Liver (tissue), 9 donors: Measurements from ENCODE around the gene BCR. TPM values are rescaled to one million over a fixed set of nuclear protein-coding genes. Genes with fewer than 3 reads are reported as not detected.

Source experiments
- DNase-seq: peaks from one replicate; pipeline ENCODE4 v3.0.0-alpha.2; 2017; ENCODE audit warnings: low spot score
- H3K27ac ChIP-seq, 2 donors: one replicate each; pipeline ENCODE4 v1.7.0; 2013; ENCODE audit warnings: inconsistent platforms in 2 of 2, low read length in 2 of 2, control low read depth in 1 of 2, low read depth in 1 of 2, mild to moderate bottlenecking in 1 of 2
- H3K27me3 ChIP-seq, 4 donors: one replicate each; pipeline versions ENCODE4 v1.6.1 to v1.7.0; 2013; ENCODE audit warnings: low read length in 3 of 4, inconsistent platforms in 1 of 4, mild to moderate bottlenecking in 1 of 4, moderate library complexity in 1 of 4; ENCODE audit not compliant: control insufficient read depth in 4 of 4, insufficient read depth in 4 of 4
- H3K36me3 ChIP-seq, 4 donors: one replicate each; pipeline versions ENCODE4 v1.6.1 to v1.7.0; 2013; ENCODE audit warnings: low read length in 3 of 4, mild to moderate bottlenecking in 3 of 4, low read depth in 1 of 4, moderate library complexity in 1 of 4; ENCODE audit not compliant: control insufficient read depth in 4 of 4, insufficient read depth in 3 of 4
- H3K4me1 ChIP-seq, 4 donors: one replicate each; pipeline versions ENCODE4 v1.6.1 to v1.7.0; 2013; ENCODE audit warnings: low read length in 3 of 4, mild to moderate bottlenecking in 3 of 4, moderate library complexity in 1 of 4; ENCODE audit not compliant: control insufficient read depth in 4 of 4, insufficient read depth in 4 of 4
- H3K4me3 ChIP-seq, 3 donors: one replicate each; pipeline versions ENCODE4 v1.6.1 to v1.7.0; 2013; ENCODE audit warnings: low read length in 3 of 3, control low read depth in 1 of 3, low read depth in 1 of 3, mild to moderate bottlenecking in 1 of 3
- H3K9ac ChIP-seq, 2 donors: one replicate each; pipeline ENCODE4 v1.7.0; 2013; ENCODE audit warnings: low read length in 2 of 2, mild to moderate bottlenecking in 2 of 2, moderate library complexity in 2 of 2, control low read depth in 1 of 2, low read depth in 1 of 2
- H3K9me3 ChIP-seq, 4 donors: one replicate each; pipeline versions ENCODE4 v1.6.1 to v1.7.0; 2013; ENCODE audit warnings: low read length in 3 of 4; ENCODE audit not compliant: control insufficient read depth in 4 of 4
- ATF3 ChIP-seq: IDR thresholded peaks from 2 replicates; pipeline ENCODE4 v1.6.1; 2016; ENCODE audit warnings: antibody characterized with exemption
- CTCF ChIP-seq: fragments of 150-350 bp; IDR thresholded peaks from 2 replicates; pipeline ENCODE4 v1.5.1; 2017; ENCODE audit warnings: improper control_type of control experiment, low read depth, low read length; ENCODE audit not compliant: missing input control
- EGR1 ChIP-seq, 2 donors: IDR thresholded peaks; 2 replicates each; pipeline ENCODE4 v1.6.1; 2016 to 2018; ENCODE audit warnings: antibody characterized with exemption in 2 of 2, low read depth in 2 of 2
- FOXA1 ChIP-seq: IDR thresholded peaks from 2 replicates; pipeline ENCODE4 v1.6.1; 2016; ENCODE audit warnings: antibody characterized with exemption
- FOXA2 ChIP-seq: IDR thresholded peaks from 2 replicates; pipeline ENCODE4 v1.6.1; 2016; ENCODE audit warnings: antibody characterized with exemption
- HNF4A ChIP-seq, 2 donors: conservative IDR thresholded peaks; 2 replicates each; pipeline ENCODE4 v1.6.1; 2016; ENCODE audit warnings: antibody characterized with exemption in 2 of 2, mild to moderate bottlenecking in 2 of 2
- HNF4G ChIP-seq: IDR thresholded peaks from 2 replicates; pipeline ENCODE4 v1.6.1; 2016; ENCODE audit warnings: antibody characterized with exemption
- JUND ChIP-seq, 2 donors: IDR thresholded peaks; 2 replicates each; pipeline ENCODE4 v1.6.1; 2016; ENCODE audit warnings: antibody characterized with exemption in 2 of 2
- MAX ChIP-seq: IDR thresholded peaks from 2 replicates; pipeline ENCODE4 v1.6.1; 2016; ENCODE audit warnings: antibody characterized with exemption
- NR2F2 ChIP-seq: IDR thresholded peaks from 2 replicates; pipeline ENCODE4 v1.6.1; 2016; ENCODE audit warnings: antibody characterized with exemption
- RAD21 ChIP-seq, 2 donors: IDR thresholded peaks; 2 replicates each; pipeline ENCODE4 v1.6.1; 2016; ENCODE audit warnings: antibody characterized with exemption in 2 of 2, mild to moderate bottlenecking in 2 of 2
- REST ChIP-seq: IDR thresholded peaks from 2 replicates; pipeline ENCODE4 v1.6.1; 2016; ENCODE audit warnings: antibody characterized with exemption, mild to moderate bottlenecking
- RXRA ChIP-seq, 2 donors: IDR thresholded peaks; 2 replicates each; pipeline ENCODE4 v1.6.1; 2017 to 2018; ENCODE audit warnings: antibody characterized with exemption in 2 of 2, mild to moderate bottlenecking in 1 of 2
- SP1 ChIP-seq: IDR thresholded peaks from 2 replicates; pipeline ENCODE4 v1.6.1; 2018; ENCODE audit warnings: antibody characterized with exemption, mild to moderate bottlenecking
- TAF1 ChIP-seq: conservative IDR thresholded peaks from 2 replicates; pipeline ENCODE4 v1.6.1; 2016; ENCODE audit warnings: antibody characterized with exemption, mild to moderate bottlenecking
- YY1 ChIP-seq: IDR thresholded peaks from 2 replicates; pipeline ENCODE4 v1.6.1; 2016; ENCODE audit warnings: antibody characterized with exemption, mild to moderate bottlenecking
- ZBTB33 ChIP-seq: IDR thresholded peaks from 2 replicates; pipeline ENCODE4 v1.6.1; 2016; ENCODE audit warnings: antibody characterized with exemption
- WGBS: extraction: QIAGEN DNeasy Blood & Tissue Kit; methylation state at CpG from one replicate; pipeline ENCODE4 v1.1.7; 2013; 5-methylcytosine and 5-hydroxymethylcytosine counted together
- polyA plus RNA-seq, 2 donors: library from polyadenylated mRNA; stranded (reverse) in 1 of 2; unstranded in 1 of 2; fragments of 200-250 nt in 1 of 2; fragments of >200 nt in 1 of 2; fragmentation: Nextera tagmentation in 1 of 2; extraction: Ambion mirVana in 1 of 2; gene quantifications; one replicate each; pipeline versions ENCODE4 v1.2.1 to v1.2.3, GENCODE V29; 2013 to 2015
- total RNA-seq, 2 donors: library from RNA; depleted of rRNA; stranded (reverse); fragments of >200 nt; gene quantifications; one replicate each; pipeline ENCODE4 v1.2.3, GENCODE V29; 2014
- donor health status: healthy.
- donor health status: healthy.
- donor health status: healthy.
- donor health status: healthy.
- donor health status: healthy.

Gene BCR
- total and polyA plus RNA-seq, 4 donors: 7.4 to 35.6 (median 18.3) TPM

GRCh38 chr22:23301591-23301990, 121.3 kb downstream of the BCR start:
- no peaks in the 10 kb centered on the region for H3K9me3 ChIP-seq
- no peak overlapping the region for H3K4me3 ChIP-seq
- no peak for TF ChIP-seq MAX
- TF ChIP-seq EGR1 (IDR thresholded peaks at IDR 0.05; ENCODE audit: low read depth in 2 of 2): no peak
- H3K9ac ChIP-seq: no peak overlapping the region
- no peaks in the 10 kb centered on the region for H3K4me1 ChIP-seq
- peaks cover 4 to 32% (median 15%) of the 10 kb centered on the region in 4 donors for H3K36me3 ChIP-seq
- DNase-seq: no peak
- H3K27ac ChIP-seq: no peak overlapping the region
- H3K27me3 ChIP-seq: no peaks in the 10 kb centered on the region
- 95% methylated on average over 7 of the region's 7 CpGs for WGBS

- H3K27me3 ChIP-seq: no peaks in the 10 kb centered on the region
- H3K4me3 ChIP-seq: no peak overlapping the region
- H3K9me3 ChIP-seq: no peaks in the 10 kb centered on the region
- TF ChIP-seq MAX (no peak), HNF4A (conservative IDR thresholded peaks at IDR 0.05) (no peak), TAF1 (no peak), FOXA1 (no peak), SP1 (no peak), ZBTB33 (no peak), RXRA (IDR thresholded peaks at IDR 0.05) (no peak), REST (no peak), EGR1 (IDR thresholded peaks at IDR 0.05; ENCODE audit: low read depth in 2 of 2) (no peak), HNF4G (no peak), YY1 (no peak), FOXA2 (no peak), NR2F2 (no peak), RAD21 (IDR thresholded peaks at IDR 0.05) (no peak), ATF3 (no peak), CTCF (no peak), JUND (IDR thresholded peaks at IDR 0.05) (no peak)
- peaks cover 4 to 28% (median 12%) of the 10 kb centered on the region in 4 donors for H3K36me3 ChIP-seq
- 90% methylated on average over 21 of the region's 21 CpGs for WGBS
- DNase-seq: no peak
- no peak overlapping the region for H3K27ac ChIP-seq
- no peak overlapping the region for H3K9ac ChIP-seq
- no peaks in the 10 kb centered on the region for H3K4me1 ChIP-seq
Observed at GRCh38 chr22:23302171-23303002, 122.1 kb downstream of the BCR start.
